Osteoblast (primary cell): ENCODE measurements around the gene ATRN. TPM values are rescaled to one million over a fixed set of nuclear protein-coding genes. Genes with fewer than 3 reads are reported as not detected.
A peak's percentile ranks its signal among the peaks of the same experiment; 100 is the strongest.

Experiments
- DNase-seq: peaks from one replicate; pipeline ENCODE4 v3.0.0; 2011; ENCODE audit warnings: low spot score, mixed read lengths; ENCODE audit not compliant: insufficient read length; ENCODE audit errors: missing footprints
- H2AFZ ChIP-seq: 2 replicates; pipeline ENCODE4 v1.6.0; 2011; ENCODE audit warnings: mild to moderate bottlenecking, low read length
- H3K27ac ChIP-seq: 2 replicates; pipeline ENCODE4 v1.5.1; 2011; ENCODE audit warnings: mild to moderate bottlenecking, low read depth, low read length, moderate library complexity
- H3K27me3 ChIP-seq: 2 replicates; pipeline ENCODE4 v1.6.0; 2012; ENCODE audit warnings: mild to moderate bottlenecking, control low read depth, inconsistent platforms, low read length, moderate library complexity; ENCODE audit not compliant: insufficient read depth
- H3K36me3 ChIP-seq: 2 replicates; pipeline ENCODE4 v1.5.1; 2011; ENCODE audit warnings: mild to moderate bottlenecking, low read length, control low read depth, moderate library complexity; ENCODE audit not compliant: insufficient read depth
- H3K4me1 ChIP-seq: 2 replicates; pipeline ENCODE4 v1.5.1; 2011; ENCODE audit warnings: mild to moderate bottlenecking, low read length, control low read depth, moderate library complexity; ENCODE audit not compliant: insufficient read depth
- H3K4me2 ChIP-seq: 2 replicates; pipeline ENCODE4 v1.6.0; 2011; ENCODE audit warnings: mild to moderate bottlenecking, low read length; ENCODE audit not compliant: insufficient read depth
- H3K4me3 ChIP-seq: fragments of 200-600 bp; sonication (generic); 3 replicates; pipeline ENCODE4 v1.5.1; 2012; ENCODE audit warnings: mild to moderate bottlenecking, low read length, inconsistent platforms; ENCODE audit not compliant: insufficient read depth
- H3K79me2 ChIP-seq: 2 replicates; pipeline ENCODE4 v1.6.0; 2012; ENCODE audit warnings: mild to moderate bottlenecking, low read length, control low read depth, inconsistent platforms; ENCODE audit not compliant: insufficient read depth
- H3K9me3 ChIP-seq: 2 replicates; pipeline ENCODE4 v1.5.1; 2011; ENCODE audit warnings: low read depth, low read length, control low read depth
- H4K20me1 ChIP-seq: 2 replicates; pipeline ENCODE4 v1.6.0; 2012; ENCODE audit warnings: mild to moderate bottlenecking, low read length, control low read depth; ENCODE audit not compliant: insufficient read depth
- CTCF ChIP-seq: IDR thresholded peaks from 2 replicates; pipeline ENCODE4 v1.5.1; 2011; ENCODE audit warnings: mild to moderate bottlenecking, low read depth, low read length, moderate library complexity; ENCODE audit errors: extremely low read depth
- total RNA-seq: library from RNA; depleted of rRNA; stranded (reverse); fragments of >200 nt; gene quantifications from 2 replicates; pipeline ENCODE4 v1.2.3, GENCODE V29; 2012

ATRN gene
- total RNA-seq, 1 donor, result 48.1 TPM

- no peaks in the 10 kb centered on the region for H4K20me1 ChIP-seq
- DNase-seq, result no peak
- no peaks in the 10 kb centered on the region for H3K9me3 ChIP-seq
- no peak overlapping the region for H3K27ac ChIP-seq
- no peak overlapping the region for H3K4me2 ChIP-seq
- no peaks in the 10 kb centered on the region for H3K27me3 ChIP-seq
- no peak for TF ChIP-seq CTCF
- H3K4me3 ChIP-seq, result no peak overlapping the region
- H2AFZ ChIP-seq, result peak overlapping the region; percentile 41
- H3K4me1 ChIP-seq, result no peaks in the 10 kb centered on the region
- no peaks in the 10 kb centered on the region for H3K79me2 ChIP-seq
- H3K36me3 ChIP-seq, result no peaks in the 10 kb centered on the region
These were observed 68.7 kb downstream of the ATRN start for GRCh38 chr20:3539311-3540107.

- Histone ChIP-seq H3K4me1 (no peaks in the 10 kb centered on the region), H3K27ac (no peak overlapping the region), H3K4me3 (no peak overlapping the region), H3K27me3 (no peaks in the 10 kb centered on the region), H2AFZ (no peak overlapping the region), H3K4me2 (no peak overlapping the region), H3K9me3 (no peaks in the 10 kb centered on the region), H3K79me2 (no peaks in the 10 kb centered on the region), H4K20me1 (no peaks in the 10 kb centered on the region), H3K36me3 (no peaks in the 10 kb centered on the region)
- no peak for DNase-seq
- TF ChIP-seq CTCF, result no peak
These were observed 71.3 kb downstream of the ATRN start for GRCh38 chr20:3541887-3542721.

- Histone ChIP-seq H3K27me3 (no peaks in the 10 kb centered on the region), H3K4me2 (no peak overlapping the region), H3K27ac (no peak overlapping the region), H3K4me1 (no peaks in the 10 kb centered on the region), H3K36me3 (no peaks in the 10 kb centered on the region), H3K4me3 (no peak overlapping the region), H3K9me3 (no peaks in the 10 kb centered on the region), H2AFZ (no peak overlapping the region), H3K79me2 (no peaks in the 10 kb centered on the region), H4K20me1 (no peaks in the 10 kb centered on the region)
- TF ChIP-seq CTCF, result no peak
- DNase-seq, result no peak
These were observed 73.2 kb downstream of the ATRN start for GRCh38 chr20:3543901-3544507.
